ENCODE results near the gene CYB561.

Gene CYB561

GRCh38 chr17:63445954-63446752, at the start of gene CYB561:
Gene CYB561, minus strand, starts transcription at chr17:63446306. Its CDS starts 8,759 bp downstream, at chr17:63437547.
- DNase-seq (ENCODE audit: low read depth in 2 of 2): no peak

GRCh38 chr17:63495491-63495890, 49.4 kb upstream of the CYB561 start:
- DNase-seq (ENCODE audit: low read depth in 2 of 2): no peak

GRCh38 chr17:63494300-63494928, 48.3 kb upstream of the CYB561 start:
- no peak for DNase-seq (ENCODE audit: low read depth in 2 of 2)

- DNase-seq (ENCODE audit: low read depth in 2 of 2): no peak
These were observed 47.3 kb upstream of the CYB561 start for GRCh38 chr17:63493411-63493810.

GRCh38 chr17:63492940-63493339, 46.8 kb upstream of the CYB561 start:
- DNase-seq (ENCODE audit: low read depth in 2 of 2): no peak

GRCh38 chr17:63491977-63492618, 46.0 kb upstream of the CYB561 start:
- DNase-seq (ENCODE audit: low read depth in 2 of 2): no peak

- DNase-seq (ENCODE audit: low read depth in 2 of 2): no peak
These were observed 45.3 kb upstream of the CYB561 start for GRCh38 chr17:63491413-63491812.

- DNase-seq (ENCODE audit: low read depth in 2 of 2): no peak
These were observed 44.8 kb upstream of the CYB561 start for GRCh38 chr17:63490858-63491400.

GRCh38 chr17:63490329-63490728, 44.2 kb upstream of the CYB561 start:
- no peak for DNase-seq (ENCODE audit: low read depth in 2 of 2)

- DNase-seq (ENCODE audit: low read depth in 2 of 2): no peak
These were observed 43.2 kb upstream of the CYB561 start for GRCh38 chr17:63489291-63489690.

GRCh38 chr17:63488851-63489250, 42.7 kb upstream of the CYB561 start:
- DNase-seq (ENCODE audit: low read depth in 2 of 2): no peak

GRCh38 chr17:63487014-63487339, 40.9 kb upstream of the CYB561 start:
- DNase-seq (ENCODE audit: low read depth in 2 of 2): no peak

GRCh38 chr17:63486317-63487013, 40.4 kb upstream of the CYB561 start:
- no peak for DNase-seq (ENCODE audit: low read depth in 2 of 2)

- DNase-seq (ENCODE audit: low read depth in 2 of 2): no peak
These were observed 37.8 kb upstream of the CYB561 start for GRCh38 chr17:63483655-63484575.

GRCh38 chr17:63483038-63483437, 36.9 kb upstream of the CYB561 start:
- no peak for DNase-seq (ENCODE audit: low read depth in 2 of 2)

- no peak for DNase-seq (ENCODE audit: low read depth in 2 of 2)
These were observed 36.4 kb upstream of the CYB561 start for GRCh38 chr17:63482509-63482908.

- no peak for DNase-seq (ENCODE audit: low read depth in 2 of 2)
These were observed 35.4 kb upstream of the CYB561 start for GRCh38 chr17:63481488-63481870.

GRCh38 chr17:63480826-63481487, 34.9 kb upstream of the CYB561 start:
- no peak for DNase-seq (ENCODE audit: low read depth in 2 of 2)

- DNase-seq (ENCODE audit: low read depth in 2 of 2): no peak
These were observed 34.2 kb upstream of the CYB561 start for GRCh38 chr17:63480192-63480784.

Data from fibroblast of skin of left biceps (primary cell).